HG03045 (cell line): Measurements from ENCODE around the gene AP1B1.
"Not testable (repeated sequence)": the region's sequence is repeated elsewhere in the genome, so short reads cannot be mapped to it uniquely, and the experiment has no call there.

Experiments used
- ATAC-seq: cut with Tn5 transposase; IDR thresholded peaks from one replicate; pipeline ENCODE4 v1.9.1; 2021; ENCODE audit warnings: mild to moderate bottlenecking, moderate library complexity; ENCODE audit not compliant: unreplicated experiment

AP1B1 gene

GRCh38 chr22:29390270-29390669 lies 1.9 kb upstream of the AP1B1 start:
- ATAC-seq: no peak

- peak; percentile 16 for ATAC-seq
Observed at GRCh38 chr22:29388759-29389090, 355 bp upstream of the AP1B1 start.

- no peak for ATAC-seq
Observed at GRCh38 chr22:29386708-29387107, 1.7 kb downstream of the AP1B1 start.

GRCh38 chr22:29385748-29386147 lies 2.6 kb downstream of the AP1B1 start:
- no peak for ATAC-seq

GRCh38 chr22:29385151-29385704 lies 3.1 kb downstream of the AP1B1 start:
- no peak for ATAC-seq

- no peak for ATAC-seq
Observed at GRCh38 chr22:29383740-29384139, 4.6 kb downstream of the AP1B1 start.

- no peak for ATAC-seq
Observed at GRCh38 chr22:29382580-29383302, 5.6 kb downstream of the AP1B1 start.

- no peak for ATAC-seq
Observed at GRCh38 chr22:29380856-29381255, 7.5 kb downstream of the AP1B1 start.

- ATAC-seq: no peak
Observed at GRCh38 chr22:29380032-29380781, 8.2 kb downstream of the AP1B1 start.

GRCh38 chr22:29379258-29379657 lies 9.1 kb downstream of the AP1B1 start:
- no peak for ATAC-seq

GRCh38 chr22:29377979-29378378 lies 10.4 kb downstream of the AP1B1 start:
- no peak for ATAC-seq

- not testable (repeated sequence) for ATAC-seq
Observed at GRCh38 chr22:29376705-29377104, 11.7 kb downstream of the AP1B1 start.

- ATAC-seq: no peak
Observed at GRCh38 chr22:29375398-29376076, 12.8 kb downstream of the AP1B1 start.

- not testable (repeated sequence) for ATAC-seq
Observed at GRCh38 chr22:29374806-29375205, 13.6 kb downstream of the AP1B1 start.

GRCh38 chr22:29374401-29374800 lies 14.0 kb downstream of the AP1B1 start:
- ATAC-seq: no peak

GRCh38 chr22:29370537-29370936 lies 17.8 kb downstream of the AP1B1 start:
- no peak for ATAC-seq

- ATAC-seq: no peak
Observed at GRCh38 chr22:29369460-29369859, 18.9 kb downstream of the AP1B1 start.

GRCh38 chr22:29359469-29359868 lies 28.9 kb downstream of the AP1B1 start:
- ATAC-seq: no peak

- ATAC-seq: not testable (repeated sequence)
Observed at GRCh38 chr22:29357193-29357890, 31.0 kb downstream of the AP1B1 start.

GRCh38 chr22:29353860-29354259 lies 34.5 kb downstream of the AP1B1 start:
- no peak for ATAC-seq

GRCh38 chr22:29353286-29353685 lies 35.1 kb downstream of the AP1B1 start:
- no peak for ATAC-seq
